Measurements from ENCODE around the gene COX7A2.

GRCh38 chr6:75250552-75250951 lies 7.0 kb upstream of the COX7A2 start:
- TF ChIP-seq CTCF (IDR thresholded peaks at IDR 0.05): no peak
- no peak for TF ChIP-seq EZH2 (IDR thresholded peaks at IDR 0.05)

All from neural progenitor cell (in vitro differentiated cells).